Bronchial epithelial cell (primary cell): Measurements from ENCODE around the gene PRSS36. TPM values are rescaled to one million over a fixed set of nuclear protein-coding genes. Genes with fewer than 3 reads are reported as not detected.

ENCODE experiments used
- DNase-seq: peaks from one replicate; pipeline ENCODE4 v3.0.0-alpha.2; 2010; ENCODE audit warnings: low read depth
- FAIRE-seq: peaks from 2 replicates; lab custom pipeline; 2011; peaks lifted over from hg19 to GRCh38; lab: Jason Lieb, UNC
- H3K27me3 ChIP-seq: 2 replicates; pipeline ENCODE4 v1.5.1; 2011; ENCODE audit warnings: low read length; ENCODE audit not compliant: control insufficient read depth, insufficient read depth
- H3K36me3 ChIP-seq: 2 replicates; pipeline ENCODE4 v1.5.1; 2011; ENCODE audit warnings: low read length; ENCODE audit not compliant: control insufficient read depth, insufficient read depth
- H3K4me3 ChIP-seq: 2 replicates; pipeline ENCODE4 v1.5.1; 2011; ENCODE audit warnings: mild to moderate bottlenecking, low read depth, low read length, control low read depth
- total RNA-seq: library from RNA; depleted of rRNA; stranded (reverse); fragments of >200 nt; gene quantifications from 2 replicates; pipeline ENCODE4 v1.2.1, GENCODE V29; 2014
- TF ChIP-seq, protein P1 (sequence below): IDR thresholded peaks from 2 replicates; pipeline ENCODE4 v1.5.1; 2011; ENCODE audit warnings: mild to moderate bottlenecking, moderate library complexity, low read length, control low read depth, inconsistent platforms; ENCODE audit not compliant: insufficient read depth, severe bottlenecking

The PRSS36 gene
- total RNA-seq, 1 donor from 2014 or later = 0.26 TPM

GRCh38 chr16:31127182-31127581 is 22.7 kb downstream of the PRSS36 start:
- no peak for DNase-seq

GRCh38 chr16:31125844-31126243 is 24.0 kb downstream of the PRSS36 start:
- Histone ChIP-seq H3K4me3 (no peak overlapping the region), H3K27me3 (no peaks in the 10 kb centered on the region), H3K36me3 (peaks cover 2% of the 10 kb centered on the region)
- TF ChIP-seq, protein P1, sequence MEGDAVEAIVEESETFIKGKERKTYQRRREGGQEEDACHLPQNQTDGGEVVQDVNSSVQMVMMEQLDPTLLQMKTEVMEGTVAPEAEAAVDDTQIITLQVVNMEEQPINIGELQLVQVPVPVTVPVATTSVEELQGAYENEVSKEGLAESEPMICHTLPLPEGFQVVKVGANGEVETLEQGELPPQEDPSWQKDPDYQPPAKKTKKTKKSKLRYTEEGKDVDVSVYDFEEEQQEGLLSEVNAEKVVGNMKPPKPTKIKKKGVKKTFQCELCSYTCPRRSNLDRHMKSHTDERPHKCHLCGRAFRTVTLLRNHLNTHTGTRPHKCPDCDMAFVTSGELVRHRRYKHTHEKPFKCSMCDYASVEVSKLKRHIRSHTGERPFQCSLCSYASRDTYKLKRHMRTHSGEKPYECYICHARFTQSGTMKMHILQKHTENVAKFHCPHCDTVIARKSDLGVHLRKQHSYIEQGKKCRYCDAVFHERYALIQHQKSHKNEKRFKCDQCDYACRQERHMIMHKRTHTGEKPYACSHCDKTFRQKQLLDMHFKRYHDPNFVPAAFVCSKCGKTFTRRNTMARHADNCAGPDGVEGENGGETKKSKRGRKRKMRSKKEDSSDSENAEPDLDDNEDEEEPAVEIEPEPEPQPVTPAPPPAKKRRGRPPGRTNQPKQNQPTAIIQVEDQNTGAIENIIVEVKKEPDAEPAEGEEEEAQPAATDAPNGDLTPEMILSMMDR = no peak
- FAIRE-seq (peak; percentile 70), DNase-seq (no peak)

More at GRCh38 chr16:31127182-31127581, 22.7 kb downstream of the PRSS36 start:
- no peak for FAIRE-seq
- H3K27me3 ChIP-seq = no peaks in the 10 kb centered on the region
- TF ChIP-seq, protein P1 = no peak
- no peak overlapping the region for H3K4me3 ChIP-seq
- peaks cover 8% of the 10 kb centered on the region for H3K36me3 ChIP-seq

GRCh38 chr16:31120129-31120528 is 29.7 kb downstream of the PRSS36 start:
- DNase-seq = no peak
- H3K36me3 ChIP-seq = peaks cover 10% of the 10 kb centered on the region
- H3K27me3 ChIP-seq = no peaks in the 10 kb centered on the region
- no peak overlapping the region for H3K4me3 ChIP-seq
- TF ChIP-seq, protein P1 = no peak
- no peak for FAIRE-seq

DNA sequence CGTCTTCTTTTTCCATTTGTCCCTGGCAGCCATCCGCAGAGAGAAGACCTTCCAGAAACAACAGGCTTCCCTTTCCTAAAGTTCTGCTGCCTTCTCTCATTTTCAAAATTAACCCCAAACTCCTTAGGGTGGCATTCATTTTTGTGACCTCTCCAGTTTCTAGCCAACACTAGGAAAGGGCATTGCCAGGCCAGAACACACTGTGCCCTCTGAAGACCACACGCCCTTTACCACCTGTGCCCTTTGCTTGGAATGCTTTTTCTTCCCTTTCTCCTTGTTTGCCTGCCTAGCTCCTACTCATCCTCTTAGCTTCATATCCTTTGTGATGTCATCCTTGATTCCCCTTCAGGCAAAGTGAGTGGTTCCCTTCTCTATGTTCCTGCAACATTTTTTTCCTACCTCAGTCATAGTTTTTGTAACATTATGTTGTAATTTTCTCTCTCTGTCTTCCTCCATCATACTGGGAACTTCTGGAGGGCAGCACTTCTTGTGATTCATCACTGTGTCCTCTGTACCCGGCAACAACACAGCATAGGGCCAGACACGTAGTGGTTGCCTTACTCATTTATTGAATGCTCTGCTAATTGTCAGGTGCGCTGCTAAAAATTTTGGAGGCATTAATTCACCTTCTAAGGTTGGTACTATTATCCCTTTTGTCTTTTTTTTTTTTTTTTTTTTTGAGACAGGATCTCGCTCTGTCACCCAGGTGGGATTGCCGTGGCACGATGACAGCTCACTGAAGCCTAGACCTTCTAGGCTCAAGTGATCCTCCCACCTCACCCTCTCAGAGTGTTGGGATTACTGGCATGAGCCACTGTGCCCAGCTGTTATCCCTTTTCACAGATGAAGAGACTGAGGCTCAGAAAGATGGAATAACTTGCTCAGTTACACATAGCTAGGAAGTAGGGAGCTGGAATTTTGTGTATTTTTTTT is 31.4 kb downstream of the PRSS36 start:
- DNase-seq = peak; percentile 100
- peak; percentile 52 for FAIRE-seq
- Histone ChIP-seq H3K4me3 (peak overlapping the region; percentile 56), H3K27me3 (no peaks in the 10 kb centered on the region), H3K36me3 (peaks cover 10% of the 10 kb centered on the region)
- TF ChIP-seq, protein P1 = no peak

DNA sequence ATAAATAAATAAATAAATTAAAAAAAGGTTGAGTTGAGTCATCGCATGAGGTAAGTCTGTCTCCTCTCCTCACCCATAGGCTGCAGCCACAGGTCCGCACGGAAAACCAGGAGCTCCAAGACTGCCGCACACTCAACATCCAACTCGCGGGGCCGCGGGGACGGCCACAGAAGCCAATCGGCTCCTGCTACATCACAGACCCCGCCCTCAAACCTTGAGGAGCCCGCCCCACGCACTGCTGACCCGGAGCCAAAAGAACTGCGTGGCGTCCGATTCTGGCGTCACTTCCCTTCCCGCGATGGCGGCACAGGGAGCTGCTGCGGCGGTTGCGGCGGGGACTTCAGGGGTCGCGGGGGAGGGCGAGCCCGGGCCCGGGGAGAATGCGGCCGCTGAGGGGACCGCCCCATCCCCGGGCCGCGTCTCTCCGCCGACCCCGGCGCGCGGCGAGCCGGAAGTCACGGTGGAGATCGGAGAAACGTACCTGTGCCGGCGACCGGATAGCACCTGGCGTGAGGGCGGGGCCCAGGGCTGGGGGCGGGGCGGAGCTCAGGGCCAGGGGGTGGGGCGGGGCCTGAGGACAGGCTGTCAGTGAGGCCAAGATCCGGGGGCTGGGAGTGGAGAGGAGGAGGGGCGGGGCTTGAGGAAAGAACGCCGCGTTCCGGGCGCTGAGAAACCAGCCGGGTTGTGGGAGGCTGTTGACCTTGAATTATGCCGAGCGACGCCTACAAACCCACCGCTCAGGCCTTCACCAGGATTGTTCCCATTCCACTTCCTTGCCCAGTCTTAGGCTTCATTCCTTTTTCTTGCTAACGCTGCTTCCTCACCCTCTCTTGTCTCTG is 32.3 kb downstream of the PRSS36 start, which contains the start of gene KAT8:
KAT8 (plus strand) TSS at position 281 of the 839 bp plus-strand sequence; CDS start at position 299, 18 bp downstream.
- FAIRE-seq (no peak), DNase-seq (peak; percentile 97)
- Histone ChIP-seq H3K27me3 (no peaks in the 10 kb centered on the region), H3K36me3 (peaks cover 10% of the 10 kb centered on the region), H3K4me3 (peak within 1 kb of the TSS; percentile 56)
- TF ChIP-seq, protein P1 = no peak
